GM06990 (cell line): Measurements from ENCODE around the gene CAPZA1.

Source experiments
- DNase-seq: peaks from one replicate; pipeline ENCODE4 v3.0.0-alpha.2; 2011; ENCODE audit not compliant: insufficient read length; ENCODE audit errors: extremely low read depth
- H3K27me3 ChIP-seq: replicated peaks from 2 replicates; pipeline ENCODE4 v1.6.0; 2011; ENCODE audit warnings: low read length; ENCODE audit not compliant: control insufficient read depth, insufficient read depth
- H3K36me3 ChIP-seq: 2 replicates; pipeline ENCODE4 v1.5.1; 2011; ENCODE audit warnings: low read length; ENCODE audit not compliant: control insufficient read depth, insufficient read depth
- H3K4me3 ChIP-seq: replicated peaks from 2 replicates; pipeline ENCODE4 v1.5.1; 2011; ENCODE audit warnings: low read depth, mild to moderate bottlenecking, control low read depth, low read length
- CTCF ChIP-seq: IDR thresholded peaks from 2 replicates; pipeline ENCODE4 v1.5.1; 2011; ENCODE audit warnings: low read length, control low read depth, mild to moderate bottlenecking, inconsistent platforms; ENCODE audit not compliant: insufficient read depth, poor library complexity, severe bottlenecking

CAPZA1 gene

GRCh38 chr1:112619518-112620376 is at the start of gene CAPZA1:
Gene CAPZA1, plus strand, starts transcription at chr1:112619832. Its CDS starts 13 bp downstream, at chr1:112619845.
- Histone ChIP-seq H3K36me3 (no peaks in the 10 kb centered on the region), H3K4me3 (peak within 1 kb of the TSS; percentile 88), H3K27me3 (no peaks in the 10 kb centered on the region)
- TF ChIP-seq CTCF, result peak; percentile 4
- peak; percentile 95 for DNase-seq

DNA sequence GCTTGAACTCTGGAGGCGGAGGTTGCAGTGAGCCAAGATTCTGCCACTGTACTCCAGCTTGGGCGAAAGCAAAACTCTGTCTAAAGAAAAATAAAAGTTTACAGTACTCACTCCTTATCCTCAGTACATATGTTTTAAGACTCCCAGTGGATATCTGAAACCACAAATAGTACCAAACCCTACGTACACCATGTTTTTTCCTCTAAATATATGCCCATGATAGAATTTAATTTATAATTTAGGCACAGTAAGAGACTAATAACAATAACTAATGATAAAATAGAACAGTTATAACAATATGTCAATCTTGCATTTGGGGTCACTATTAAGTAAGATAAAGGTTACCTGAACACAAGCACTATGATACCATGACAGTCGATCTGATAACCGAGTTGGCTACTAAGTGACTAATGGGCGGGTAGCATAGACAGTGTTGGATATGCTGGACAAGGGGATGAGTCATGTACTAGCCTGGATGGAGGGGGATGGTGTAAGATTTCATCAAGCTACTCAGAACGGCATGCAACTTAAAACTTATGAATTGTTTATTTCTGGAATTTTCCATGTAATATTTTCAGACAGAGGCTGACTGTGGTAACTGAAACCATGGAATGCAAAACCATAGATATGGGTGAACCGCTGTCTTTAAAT is 44.4 kb upstream of the CAPZA1 start:
- H3K4me3 ChIP-seq, result no peak overlapping the region
- no peak for DNase-seq
- H3K36me3 ChIP-seq, result no peaks in the 10 kb centered on the region
- no peak for TF ChIP-seq CTCF
- no peaks in the 10 kb centered on the region for H3K27me3 ChIP-seq

- Histone ChIP-seq H3K4me3 (no peak overlapping the region), H3K27me3 (no peaks in the 10 kb centered on the region), H3K36me3 (no peaks in the 10 kb centered on the region)
- TF ChIP-seq CTCF, result no peak
- DNase-seq, result no peak
Measured at GRCh38 chr1:112576240-112576639, 43.4 kb upstream of the CAPZA1 start.

DNA sequence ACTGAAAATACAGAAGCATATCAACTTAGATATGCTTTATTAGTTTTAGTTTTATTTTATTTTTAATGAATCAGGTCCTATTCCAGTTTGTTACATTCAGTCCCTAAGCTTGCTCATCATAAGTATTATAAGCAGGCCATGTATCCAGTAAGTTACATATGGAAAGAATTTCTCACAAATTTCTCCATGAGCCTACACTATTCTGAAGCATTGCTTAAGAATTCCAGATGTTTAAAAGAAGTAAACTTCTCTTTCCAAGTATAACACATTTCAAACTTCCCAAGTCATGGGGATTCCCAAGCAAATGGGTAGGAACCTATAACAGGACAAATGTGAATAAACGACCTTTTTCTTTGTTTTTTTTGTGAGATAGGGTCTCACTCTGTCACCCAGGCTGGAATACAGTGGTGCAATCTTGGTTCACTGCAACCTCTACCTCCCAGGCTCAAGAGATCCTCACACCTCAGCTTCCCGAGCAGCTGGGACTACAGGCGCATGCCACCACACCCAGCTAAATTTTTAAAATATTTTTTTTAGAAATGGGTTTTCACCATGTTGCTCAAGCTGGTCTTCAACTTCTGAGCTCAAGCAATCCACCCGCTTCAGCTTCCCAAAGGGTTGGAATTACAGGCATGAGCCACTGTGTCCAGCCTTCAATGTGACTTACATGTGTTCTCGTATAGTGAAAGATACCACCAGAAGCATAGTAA is 39.7 kb upstream of the CAPZA1 start:
- no peak for DNase-seq

More for the DNA sequence above, 39.7 kb upstream of the CAPZA1 start:
- no peak for TF ChIP-seq CTCF
- Histone ChIP-seq H3K4me3 (no peak overlapping the region), H3K27me3 (no peaks in the 10 kb centered on the region), H3K36me3 (no peaks in the 10 kb centered on the region)
